ENCODE results near the gene FLCN.

Gene FLCN

GRCh38 chr17:17236295-17237025 is 508 bp downstream of the FLCN start:
- no peak for DNase-seq (ENCODE audit: low spot score)

- no peak for DNase-seq (ENCODE audit: low spot score)
Observed at GRCh38 chr17:17235212-17236174, 1.5 kb downstream of the FLCN start.

- DNase-seq (ENCODE audit: low spot score): no peak
Observed at GRCh38 chr17:17232303-17232621, 4.7 kb downstream of the FLCN start.

- no peak for DNase-seq (ENCODE audit: low spot score)
Observed at GRCh38 chr17:17231621-17232302, 5.2 kb downstream of the FLCN start.

DNA sequence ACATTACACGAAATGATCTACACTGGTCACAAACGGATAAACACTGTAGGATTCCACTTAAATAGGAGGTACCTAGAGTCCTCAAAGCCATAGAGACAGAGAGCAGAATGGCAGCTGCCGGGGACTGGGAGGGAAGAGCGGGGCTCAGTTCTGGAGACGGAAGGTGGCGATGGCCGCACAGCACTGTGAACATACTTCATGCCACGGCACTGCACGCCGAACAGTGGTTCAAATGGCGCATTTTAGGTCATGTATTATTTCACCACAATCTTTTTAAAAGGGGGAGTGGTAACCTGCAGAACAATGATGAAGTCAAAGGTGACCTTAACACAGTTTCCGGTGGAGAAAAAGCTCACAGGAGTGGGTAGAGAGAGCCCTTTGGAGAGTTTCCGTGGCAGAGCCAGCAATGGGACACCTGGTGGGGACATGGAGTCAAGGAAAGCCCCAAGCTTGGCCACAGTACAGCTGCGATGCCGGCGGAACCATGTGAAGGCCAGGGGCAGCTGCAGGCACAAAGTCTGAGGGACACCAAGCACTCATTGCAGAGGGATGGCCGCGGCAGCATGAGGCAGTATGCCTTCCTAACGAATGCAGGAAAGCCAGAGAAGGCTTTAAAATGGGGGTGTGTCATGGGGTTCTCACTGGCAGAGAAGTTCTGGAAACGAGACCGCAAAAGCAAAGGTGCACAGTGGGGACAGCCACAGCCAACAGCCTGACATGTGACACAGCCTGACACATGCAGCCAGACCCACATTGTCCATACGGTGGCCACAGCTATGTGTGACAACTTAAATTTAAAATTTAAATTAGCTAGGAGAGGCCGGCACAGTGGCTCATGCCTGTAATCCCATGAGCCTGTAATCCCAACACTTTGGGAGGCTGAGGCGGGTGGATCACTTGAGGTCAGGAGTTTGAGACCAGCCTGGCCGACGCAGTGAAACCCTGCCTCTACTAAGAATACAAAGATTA is 7.3 kb downstream of the FLCN start:
- DNase-seq (ENCODE audit: low spot score): no peak

DNA sequence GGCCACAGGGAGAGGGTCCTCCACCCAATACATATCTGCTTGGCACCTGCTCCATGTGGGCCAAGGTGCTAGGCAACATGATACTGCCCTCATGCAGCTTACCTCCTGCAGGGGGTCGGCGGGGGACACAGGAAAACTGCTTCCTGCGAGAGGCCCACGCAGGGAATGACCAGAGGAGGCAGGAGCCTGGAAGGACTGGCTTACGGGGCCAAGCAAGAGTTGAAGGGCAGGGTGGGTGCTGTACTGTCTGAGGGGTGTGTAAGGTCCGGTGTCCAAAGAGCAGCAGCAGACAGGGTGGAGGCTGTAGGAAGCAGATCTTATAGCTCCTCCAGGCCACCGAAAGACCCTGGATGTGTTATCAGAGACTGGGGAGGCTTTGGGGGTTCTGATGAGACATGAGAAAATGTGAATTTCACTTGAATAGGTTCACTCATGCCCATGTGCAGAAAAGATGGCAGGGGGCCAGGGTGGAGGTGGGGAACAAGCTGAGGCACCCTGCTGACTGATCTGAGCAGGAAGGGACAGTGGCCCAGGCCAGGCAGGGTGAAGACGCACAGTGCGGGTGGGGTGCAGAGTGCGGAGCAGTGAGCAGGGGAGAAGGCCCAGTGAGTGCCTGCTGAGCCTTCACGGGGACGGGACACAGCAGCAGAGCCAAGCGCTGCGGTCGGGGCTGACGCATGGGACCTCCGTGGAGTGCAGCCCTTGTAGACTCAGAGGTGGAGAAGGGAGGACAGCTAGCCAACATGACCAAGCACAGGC is 8.3 kb downstream of the FLCN start:
- no peak for DNase-seq (ENCODE audit: low spot score)

- DNase-seq (ENCODE audit: low spot score): no peak
Observed at GRCh38 chr17:17227608-17228520, 9.1 kb downstream of the FLCN start.

GRCh38 chr17:17226451-17227265 is 10.3 kb downstream of the FLCN start:
- DNase-seq (ENCODE audit: low spot score): no peak

- DNase-seq (ENCODE audit: low spot score): no peak
Observed at GRCh38 chr17:17225901-17226300, 11.1 kb downstream of the FLCN start.

GRCh38 chr17:17224137-17224536 is 12.8 kb downstream of the FLCN start:
- DNase-seq (ENCODE audit: low spot score): no peak

DNA sequence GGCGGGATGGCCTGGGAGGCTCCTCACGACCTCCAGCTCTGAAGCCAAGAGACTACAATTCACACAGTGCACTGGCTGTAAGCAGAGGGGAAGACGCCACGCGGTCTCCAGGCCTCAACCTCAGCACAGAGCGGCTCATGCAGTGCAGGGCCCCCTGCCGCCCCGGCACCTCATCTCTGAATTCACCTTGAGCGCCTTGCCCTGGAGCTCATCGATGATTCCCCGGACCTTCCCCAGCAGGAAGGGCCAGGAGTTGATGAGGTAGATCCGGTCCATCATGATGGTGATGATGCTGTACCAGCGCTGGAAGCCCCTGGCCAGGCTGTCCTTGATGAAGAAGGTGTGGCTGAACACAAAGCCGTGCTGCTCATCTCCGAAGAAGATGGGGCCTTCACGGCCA is 13.2 kb downstream of the FLCN start:
- DNase-seq (ENCODE audit: low spot score): no peak

DNA sequence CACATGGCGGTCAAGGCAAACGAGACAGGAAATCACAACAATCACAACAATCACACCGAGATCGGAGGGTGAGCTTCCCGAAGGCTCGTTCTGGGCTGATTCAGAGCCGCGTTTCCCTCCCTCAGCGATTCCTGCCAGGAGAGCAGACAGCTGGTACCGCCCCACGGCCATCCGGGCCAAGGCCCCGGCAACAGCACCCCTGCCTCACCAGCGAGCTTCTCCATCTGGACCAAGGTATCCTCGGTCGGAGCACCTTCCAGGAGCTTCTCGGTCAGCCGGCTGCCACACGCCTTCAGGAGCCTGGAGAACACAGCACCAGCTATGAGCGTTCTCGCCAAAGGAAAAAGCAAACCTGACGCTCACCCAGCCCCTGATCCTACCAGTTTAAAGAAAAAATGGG is 15.6 kb downstream of the FLCN start:
- no peak for DNase-seq (ENCODE audit: low spot score)

DNA sequence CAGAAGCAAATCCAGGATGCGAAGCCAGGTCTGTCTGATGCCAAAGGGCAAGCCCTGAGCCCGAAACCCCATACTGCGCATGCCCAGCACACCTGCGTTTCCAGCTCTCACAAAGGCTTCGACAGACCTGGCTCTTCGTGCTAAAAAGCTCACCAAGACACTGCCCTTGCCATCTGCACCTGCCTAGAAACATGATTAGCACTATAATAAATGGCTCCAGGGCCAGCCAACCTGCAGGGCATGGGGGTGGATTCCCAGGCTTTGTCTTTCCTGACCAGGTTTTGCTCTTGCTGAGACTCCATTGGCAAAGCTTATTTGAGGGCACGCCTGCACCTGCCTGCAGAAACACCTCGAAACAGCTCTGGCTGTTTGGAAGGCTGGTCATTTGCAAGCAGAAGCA is 16.4 kb downstream of the FLCN start:
- no peak for DNase-seq (ENCODE audit: low spot score)

DNA sequence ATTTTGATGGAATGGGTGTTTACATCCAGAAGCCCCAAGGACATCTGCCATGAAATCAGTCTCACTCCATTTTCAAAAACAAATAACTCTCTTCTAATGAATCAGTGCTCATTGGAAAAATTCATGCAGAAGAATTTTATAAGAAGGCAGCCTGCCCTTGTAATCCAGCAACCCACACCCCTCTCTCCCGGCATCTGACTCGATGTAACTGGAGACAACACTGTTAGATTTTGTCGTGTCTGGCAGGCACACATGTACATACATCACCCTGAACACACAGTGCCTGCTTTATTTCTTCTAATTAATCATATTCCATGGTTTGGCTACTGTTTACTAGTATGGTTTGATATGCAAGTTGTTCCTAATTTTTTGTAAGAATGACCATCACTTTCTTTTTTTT is 19.0 kb downstream of the FLCN start:
- no peak for DNase-seq (ENCODE audit: low spot score)

GRCh38 chr17:17216776-17217175 is 20.2 kb downstream of the FLCN start:
- no peak for DNase-seq (ENCODE audit: low spot score)

GRCh38 chr17:17216236-17216635 is 20.7 kb downstream of the FLCN start:
- no peak for DNase-seq (ENCODE audit: low spot score)

GRCh38 chr17:17215575-17215974 is 21.4 kb downstream of the FLCN start:
- DNase-seq (ENCODE audit: low spot score): no peak

GRCh38 chr17:17214646-17215436 is 22.1 kb downstream of the FLCN start:
- DNase-seq (ENCODE audit: low spot score): no peak

All from CD4-positive, alpha-beta T cell treated with Interleukin-6 at 100 ng/mL for 8 hours (primary cell).